BLaER1 treated with 17β-estradiol and CSF1 and Interleukin-3, amounts not matched to agents 10 nM and 100 nM (cell line): ENCODE data around the gene EPB41.
"Not testable (repeated sequence)": the region's sequence is repeated elsewhere in the genome, so short reads cannot be mapped to it uniquely, and the experiment has no call there.

Source experiments
- H3K27ac ChIP-seq, 11 experiments: shearing (Covaris generic); formaldehyde crosslinking; 2 replicates each; pipeline ENCODE4 v1.8.1; 2022
- H3K27me3 ChIP-seq, 11 experiments: shearing (Covaris generic); formaldehyde crosslinking; 2 replicates each; pipeline ENCODE4 v1.8.1; 2022
- H3K36me3 ChIP-seq, 11 experiments: shearing (Covaris generic); formaldehyde crosslinking; 2 replicates each; pipeline ENCODE4 v1.8.1; 2022
- H3K4me1 ChIP-seq, 10 experiments: shearing (Covaris generic); formaldehyde crosslinking; 2 replicates each; pipeline ENCODE4 v1.8.1; 2022
- H3K4me2 ChIP-seq, 11 experiments: shearing (Covaris generic); formaldehyde crosslinking; 2 replicates each; pipeline ENCODE4 v1.8.1; 2022
- H3K4me3 ChIP-seq, 10 experiments: shearing (Covaris generic); formaldehyde crosslinking; 2 replicates each; pipeline ENCODE4 v1.8.1; 2022
- H3K9ac ChIP-seq, 11 experiments: shearing (Covaris generic); formaldehyde crosslinking; 2 replicates each; pipeline ENCODE4 v1.8.1; 2022
- H3K9me3 ChIP-seq, 11 experiments: shearing (Covaris generic); formaldehyde crosslinking; replicated peaks in 1 of 11; 2 replicates each; pipeline ENCODE4 v1.8.1; 2022
- H4K20me1 ChIP-seq, 11 experiments: shearing (Covaris generic); formaldehyde crosslinking; 2 replicates each; pipeline ENCODE4 v1.8.1; 2022
- Cebpa-rat ChIP-seq, 11 experiments: shearing (Covaris generic); IDR thresholded peaks; 2 replicates each; pipeline ENCODE4 v1.8.1; 2022

EPB41 gene

DNA sequence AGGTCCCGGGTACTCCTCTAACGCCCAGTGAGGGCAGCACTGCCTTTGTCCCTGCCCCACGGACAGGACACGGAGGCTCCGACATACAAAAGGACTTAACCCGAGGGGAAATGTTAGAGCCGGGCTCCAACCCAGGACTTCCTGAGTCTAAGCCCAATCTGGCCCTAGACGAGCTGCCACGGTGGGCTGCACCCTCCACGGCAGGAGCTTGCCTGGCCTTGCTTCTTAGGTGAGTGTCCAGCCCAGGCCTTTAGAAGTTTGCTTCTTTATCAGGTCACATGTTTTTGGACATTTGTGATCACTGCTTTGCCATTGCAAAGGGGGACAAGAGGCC is 220.3 kb downstream of the EPB41 start:
- H3K9me3 ChIP-seq, result no peaks in the 10 kb centered on the region
- H3K4me1 ChIP-seq, result peaks cover 12 to 40% (median 36%) of the 10 kb centered on the region in 10 experiments; a peak in 19 of 20 replicates
- H3K4me2 ChIP-seq, result peak overlapping the region; percentile 18 to 71 (median 38); a peak in 19 of 22 replicates
- H3K4me3 ChIP-seq, result peak overlapping the region in 4 of 10 experiments; percentile 23 to 51 (median 38); a peak in 6 of 20 replicates
- H3K36me3 ChIP-seq, result no peaks in the 10 kb centered on the region
- no peak overlapping the region for H3K27ac ChIP-seq
- H3K9ac ChIP-seq, result 0 out of 22 replicates have a peak overlapping the region, but pooled peaks of 2 of the 11 experiments have one; percentile 10 to 27
- peaks cover 0 to 26% (median 18%) of the 10 kb centered on the region in 11 experiments; a peak in 16 of 22 replicates for H4K20me1 ChIP-seq
- no peak for TF ChIP-seq Cebpa-rat (IDR thresholded peaks at IDR 0.05)
- peaks cover 34 to 55% (median 52%) of the 10 kb centered on the region in 11 experiments for H3K27me3 ChIP-seq

DNA sequence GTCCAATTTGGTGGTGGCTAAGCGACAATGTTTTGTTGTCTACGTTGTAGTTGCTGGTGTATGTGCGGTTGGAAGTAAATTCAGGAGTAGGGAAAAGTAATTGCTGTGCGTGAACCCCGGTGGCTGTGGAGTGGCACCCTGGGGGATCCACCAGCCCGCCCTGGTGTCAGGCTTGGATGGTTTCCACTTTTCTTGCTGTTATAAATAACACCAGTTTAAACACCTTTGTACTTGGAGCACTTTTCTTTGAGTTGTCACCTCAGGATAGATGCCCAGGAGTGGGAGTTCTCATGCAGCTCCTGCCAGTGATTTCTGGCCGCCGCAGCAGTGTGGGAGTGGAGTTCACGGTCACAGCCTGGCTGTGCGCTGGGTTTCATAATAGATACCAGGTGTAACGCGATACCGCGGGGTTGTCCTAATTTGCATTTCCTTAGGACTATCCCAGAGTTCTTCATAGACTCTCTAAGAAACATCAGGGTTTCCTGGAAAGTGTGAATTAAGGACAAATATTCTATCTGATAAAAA is 222.1 kb downstream of the EPB41 start:
- Histone ChIP-seq H3K9me3 (no peaks in the 10 kb centered on the region), H4K20me1 (peaks cover 0 to 26% (median 19%) of the 10 kb centered on the region in 11 experiments; a peak in 16 of 22 replicates), H3K4me1 (peaks cover 12 to 31% (median 28%) of the 10 kb centered on the region in 10 experiments; a peak in 18 of 20 replicates), H3K27ac (no peak overlapping the region), H3K4me3 (no peak overlapping the region), H3K27me3 (peaks cover 34 to 55% (median 51%) of the 10 kb centered on the region in 11 experiments), H3K4me2 (peak overlapping the region in 8 of 11 experiments; percentile 0 to 43 (median 35); a peak in 13 of 22 replicates), H3K9ac (no peak overlapping the region), H3K36me3 (no peaks in the 10 kb centered on the region)
- TF ChIP-seq Cebpa-rat (IDR thresholded peaks at IDR 0.05), result no peak

GRCh38 chr1:29142714-29143113 is 228.3 kb downstream of the EPB41 start:
- no peak for TF ChIP-seq Cebpa-rat (IDR thresholded peaks at IDR 0.05)
- no peak overlapping the region for H3K4me2 ChIP-seq
- H3K9ac ChIP-seq, result no peak overlapping the region
- H4K20me1 ChIP-seq, result peaks cover 13 to 51% (median 31%) of the 10 kb centered on the region in 11 experiments; a peak in 21 of 22 replicates
- H3K36me3 ChIP-seq, result peaks cover 31 to 47% (median 38%) of the 10 kb centered on the region in 11 experiments
- H3K4me3 ChIP-seq, result no peak overlapping the region
- H3K27ac ChIP-seq, result no peak overlapping the region
- H3K9me3 ChIP-seq, result no peaks in the 10 kb centered on the region
- H3K27me3 ChIP-seq, result no peaks in the 10 kb centered on the region; a peak in 1 of 22 replicates
- H3K4me1 ChIP-seq, result no peaks in the 10 kb centered on the region

DNA sequence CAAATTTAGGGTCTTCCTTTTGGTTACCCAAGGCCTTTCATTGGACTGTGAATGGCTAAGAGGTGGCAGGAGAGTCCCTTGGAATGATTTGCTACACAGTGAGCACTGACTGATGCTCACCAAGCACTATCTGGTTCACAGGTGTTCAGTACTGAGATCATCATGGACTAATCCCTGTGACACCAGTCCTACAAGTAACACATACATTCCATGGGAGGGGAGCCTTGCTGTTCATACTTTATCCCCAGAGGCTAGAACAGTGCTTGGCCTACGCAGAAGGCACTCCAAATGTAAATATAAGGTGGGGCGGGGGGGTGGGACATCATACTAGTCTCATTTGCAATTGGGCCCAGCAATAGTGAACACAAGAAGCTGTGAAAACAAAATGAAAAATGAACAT is 229.8 kb downstream of the EPB41 start:
- Histone ChIP-seq H3K9me3 (no peaks in the 10 kb centered on the region), H3K27me3 (no peaks in the 10 kb centered on the region), H3K4me2 (no peak overlapping the region), H3K9ac (no peak overlapping the region), H3K27ac (no peak overlapping the region), H3K4me1 (no peaks in the 10 kb centered on the region), H3K4me3 (no peak overlapping the region), H4K20me1 (peaks cover 19 to 65% (median 46%) of the 10 kb centered on the region in 11 experiments; a peak in 21 of 22 replicates), H3K36me3 (peaks cover 46 to 62% (median 53%) of the 10 kb centered on the region in 11 experiments)
- no peak for TF ChIP-seq Cebpa-rat (IDR thresholded peaks at IDR 0.05)

DNA sequence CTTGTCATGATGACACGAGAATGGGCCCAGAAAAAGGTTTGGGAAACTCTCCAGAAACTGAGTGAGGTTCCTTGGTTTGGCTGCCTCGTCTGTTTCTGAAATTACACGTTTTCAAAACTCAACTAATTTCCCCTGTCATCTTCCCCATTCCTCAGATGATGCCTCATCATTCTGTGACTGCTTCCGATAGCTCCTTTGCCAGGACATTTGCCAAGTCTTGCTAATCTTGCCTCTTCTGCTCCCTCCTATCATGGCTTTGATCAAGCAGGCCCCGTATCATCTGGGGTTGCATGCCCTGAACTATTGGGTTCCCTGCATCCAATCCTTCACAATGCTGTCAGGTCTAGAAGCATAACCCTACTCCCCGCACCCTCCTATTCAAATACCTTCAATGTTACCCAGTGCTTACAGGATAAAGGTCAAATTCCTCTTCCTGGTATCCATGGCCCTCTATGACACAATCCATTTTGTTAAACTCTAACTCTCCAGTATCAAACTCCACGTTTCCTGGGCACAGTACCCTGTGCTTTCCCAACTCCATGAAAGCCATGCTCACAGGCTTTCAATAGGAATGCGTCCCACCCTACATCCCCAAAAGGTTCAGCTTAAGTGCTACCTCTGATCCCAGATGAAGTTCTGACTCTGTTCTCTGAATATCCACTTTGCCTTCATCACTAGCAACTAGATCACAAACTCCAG is 231.5 kb downstream of the EPB41 start:
- H3K4me2 ChIP-seq, result no peak overlapping the region

GRCh38 chr1:29148656-29149491 is 234.5 kb downstream of the EPB41 start:
- Histone ChIP-seq H3K36me3 (peaks cover 90 to 98% (median 93%) of the 10 kb centered on the region in 11 experiments), H3K9ac (no peak overlapping the region), H3K4me2 (no peak overlapping the region), H3K4me1 (no peaks in the 10 kb centered on the region), H3K27ac (no peak overlapping the region), H3K4me3 (no peak overlapping the region), H3K9me3 (no peaks in the 10 kb centered on the region), H4K20me1 (peaks cover 56 to 95% (median 87%) of the 10 kb centered on the region in 11 experiments; a peak in 21 of 22 replicates), H3K27me3 (no peaks in the 10 kb centered on the region)
- no peak for TF ChIP-seq Cebpa-rat (IDR thresholded peaks at IDR 0.05)

More for the DNA sequence above, 231.5 kb downstream of the EPB41 start:
- TF ChIP-seq Cebpa-rat (IDR thresholded peaks at IDR 0.05), result no peak
- no peaks in the 10 kb centered on the region for H3K4me1 ChIP-seq
- H3K9me3 ChIP-seq, result no peaks in the 10 kb centered on the region
- H3K27ac ChIP-seq, result no peak overlapping the region
- no peak overlapping the region for H3K4me3 ChIP-seq
- peaks cover 63 to 79% (median 70%) of the 10 kb centered on the region in 11 experiments for H3K36me3 ChIP-seq
- peaks cover 33 to 82% (median 61%) of the 10 kb centered on the region in 11 experiments; a peak in 21 of 22 replicates for H4K20me1 ChIP-seq
- H3K9ac ChIP-seq, result no peak overlapping the region
- H3K27me3 ChIP-seq, result no peaks in the 10 kb centered on the region

DNA sequence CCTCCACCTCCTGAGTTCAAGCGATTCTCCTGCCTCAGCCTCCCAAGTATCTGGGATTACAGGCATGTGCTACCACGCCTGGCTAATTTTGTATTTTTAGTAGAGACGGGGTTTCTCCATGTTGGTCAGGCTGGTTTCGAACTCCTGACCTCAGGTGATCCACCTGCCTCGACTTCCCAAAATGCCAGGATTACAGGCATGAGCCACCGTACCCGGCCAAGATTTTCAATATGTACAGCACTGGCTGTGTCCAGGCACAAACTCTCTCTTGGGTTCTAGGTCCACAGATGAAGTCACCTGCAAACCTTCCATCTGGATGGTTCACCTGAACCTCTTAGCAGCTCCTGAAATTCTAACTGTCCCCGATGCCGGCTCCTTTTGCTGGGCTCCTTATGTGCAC is 236.0 kb downstream of the EPB41 start:
- not testable (repeated sequence) for H3K27me3 ChIP-seq, H3K9me3 ChIP-seq, H3K4me3 ChIP-seq, H3K27ac ChIP-seq, H3K4me2 ChIP-seq, H3K9ac ChIP-seq, H3K4me1 ChIP-seq
- H4K20me1 ChIP-seq, result peaks cover 71 to 100% (median 94%) of the 10 kb centered on the region in 11 experiments; a peak in 21 of 22 replicates
- peaks cover 100% of the 10 kb centered on the region in 11 experiments for H3K36me3 ChIP-seq

DNA sequence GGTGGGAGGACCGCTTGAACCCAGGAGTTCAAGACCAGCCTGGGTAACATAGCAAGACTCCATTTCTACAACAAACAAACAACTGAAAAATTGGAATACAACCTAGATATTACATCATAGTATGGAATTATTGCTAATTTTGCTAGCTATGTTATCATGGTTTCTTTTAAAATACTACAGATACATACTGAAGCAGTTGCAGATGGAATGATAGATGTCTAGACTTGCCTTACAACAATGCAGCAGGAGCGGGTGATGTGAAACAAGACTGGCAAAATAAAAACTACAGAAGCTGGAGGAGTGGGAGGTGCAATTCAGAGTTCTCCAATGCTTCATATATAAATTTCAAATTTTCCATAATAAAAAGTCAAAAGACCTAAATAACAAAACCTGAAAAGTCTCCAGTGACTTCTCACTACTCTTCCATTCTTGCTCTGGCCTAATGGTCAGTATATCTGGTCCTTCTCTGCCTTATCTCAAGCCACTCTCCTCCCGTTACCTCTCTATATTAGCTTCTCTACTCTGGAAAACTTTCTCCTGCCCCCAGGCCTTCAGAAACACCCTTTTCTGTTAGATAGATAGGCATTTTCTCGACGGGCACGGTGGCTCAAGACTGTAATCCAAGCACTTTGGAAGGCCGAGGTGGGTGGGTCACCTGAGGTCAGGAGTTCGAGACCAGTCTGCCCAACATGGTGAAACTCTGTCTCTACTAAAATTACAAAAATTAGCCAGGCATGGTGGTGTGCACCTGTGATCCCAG is 237.9 kb downstream of the EPB41 start:
- H3K4me2 ChIP-seq, result no peak overlapping the region
- no peak for TF ChIP-seq Cebpa-rat (IDR thresholded peaks at IDR 0.05)
- H4K20me1 ChIP-seq, result peaks cover 77 to 100% (median 96%) of the 10 kb centered on the region in 11 experiments; a peak in 20 of 22 replicates
- H3K4me3 ChIP-seq, result no peak overlapping the region
- no peaks in the 10 kb centered on the region for H3K27me3 ChIP-seq
- peaks cover 100% of the 10 kb centered on the region in 11 experiments for H3K36me3 ChIP-seq
- H3K27ac ChIP-seq, result no peak overlapping the region
- H3K9ac ChIP-seq, result no peak overlapping the region
- H3K9me3 ChIP-seq, result no peaks in the 10 kb centered on the region
- H3K4me1 ChIP-seq, result no peaks in the 10 kb centered on the region
